ENCODE measurements around the gene CIT. TPM values are rescaled to one million over a fixed set of nuclear protein-coding genes. Genes with fewer than 3 reads are reported as not detected.

Gene CIT
- total RNA-seq, 4 donors from 2014 or later: 6.1 to 20.3 (median 10.0) TPM

- no peaks in the 10 kb centered on the region for H3K36me3 ChIP-seq
- no peak overlapping the region for H3K27ac ChIP-seq
- DNase-seq (ENCODE audit: low spot score in 2 of 2): no peak
- H3K27me3 ChIP-seq: no peaks in the 10 kb centered on the region
- WGBS: 97% methylated on average over 4 of the region's 4 CpGs
- no peaks in the 10 kb centered on the region for H3K4me1 ChIP-seq
- no peaks in the 10 kb centered on the region for H3K9me3 ChIP-seq
- TF ChIP-seq CTCF (IDR thresholded peaks at IDR 0.05) (no peak), POLR2A (IDR thresholded peaks at IDR 0.05) (no peak)
- H3K4me3 ChIP-seq: no peak overlapping the region
Measured at GRCh38 chr12:119762619-119763018, 114.5 kb downstream of the CIT start.

- Histone ChIP-seq H3K36me3 (no peaks in the 10 kb centered on the region), H3K9me3 (no peaks in the 10 kb centered on the region), H3K4me1 (no peaks in the 10 kb centered on the region), H3K27ac (no peak overlapping the region), H3K27me3 (no peaks in the 10 kb centered on the region), H3K4me3 (no peak overlapping the region)
- no peak for DNase-seq (ENCODE audit: low spot score in 2 of 2)
- TF ChIP-seq POLR2AphosphoS5 (IDR thresholded peaks at IDR 0.05) (no peak), POLR2A (IDR thresholded peaks at IDR 0.05) (no peak), CTCF (IDR thresholded peaks at IDR 0.05) (no peak), EP300 (IDR thresholded peaks at IDR 0.05) (no peak)
- WGBS: 96% methylated on average over 4 of the region's 4 CpGs
Measured at GRCh38 chr12:119758722-119759121, 118.4 kb downstream of the CIT start.

- DNase-seq (ENCODE audit: low spot score in 2 of 2): no peak
- Histone ChIP-seq H3K4me1 (no peaks in the 10 kb centered on the region), H3K27me3 (no peaks in the 10 kb centered on the region), H3K36me3 (no peaks in the 10 kb centered on the region), H3K9me3 (no peaks in the 10 kb centered on the region), H3K27ac (no peak overlapping the region), H3K4me3 (no peak overlapping the region)
- 90% methylated on average over 2 of the region's 2 CpGs for WGBS
- no peak for TF ChIP-seq EP300 (IDR thresholded peaks at IDR 0.05)
- TF ChIP-seq POLR2AphosphoS5 (IDR thresholded peaks at IDR 0.05): no peak
- TF ChIP-seq POLR2A (IDR thresholded peaks at IDR 0.05): no peak
- TF ChIP-seq CTCF (IDR thresholded peaks at IDR 0.05): no peak
Measured at GRCh38 chr12:119758234-119758633, 118.9 kb downstream of the CIT start.

GRCh38 chr12:119751961-119752360 lies 125.2 kb downstream of the CIT start:
- Histone ChIP-seq H3K9me3 (no peaks in the 10 kb centered on the region), H3K4me1 (no peaks in the 10 kb centered on the region), H3K4me3 (no peak overlapping the region), H3K27me3 (no peaks in the 10 kb centered on the region), H3K27ac (no peak overlapping the region), H3K36me3 (no peaks in the 10 kb centered on the region)
- no peak for DNase-seq (ENCODE audit: low spot score in 2 of 2)
- TF ChIP-seq POLR2AphosphoS5 (IDR thresholded peaks at IDR 0.05) (no peak), EP300 (IDR thresholded peaks at IDR 0.05) (no peak), CTCF (IDR thresholded peaks at IDR 0.05) (no peak), POLR2A (IDR thresholded peaks at IDR 0.05) (no peak)
- 91% methylated on average over 9 of the region's 9 CpGs for WGBS

- Histone ChIP-seq H3K4me1 (no peaks in the 10 kb centered on the region), H3K4me3 (no peak overlapping the region), H3K27me3 (no peaks in the 10 kb centered on the region), H3K27ac (no peak overlapping the region), H3K36me3 (no peaks in the 10 kb centered on the region), H3K9me3 (peaks cover 6% of the 10 kb centered on the region)
- TF ChIP-seq EP300 (IDR thresholded peaks at IDR 0.05) (no peak), POLR2A (IDR thresholded peaks at IDR 0.05) (no peak), POLR2AphosphoS5 (IDR thresholded peaks at IDR 0.05) (no peak), CTCF (IDR thresholded peaks at IDR 0.05) (no peak)
- 44% methylated on average over 4 of the region's 4 CpGs for WGBS
- no peak for DNase-seq (ENCODE audit: low spot score in 2 of 2)
Measured at GRCh38 chr12:119749666-119750065, 127.5 kb downstream of the CIT start.

Measured in suprapubic skin (tissue), 4 donors.